GM19463 (cell line): Measurements from ENCODE around the gene GNB5.

ENCODE experiments used
- ATAC-seq: cut with Tn5 transposase; IDR thresholded peaks from one replicate; pipeline ENCODE4 v1.9.1; 2021; ENCODE audit warnings: mild to moderate bottlenecking, moderate library complexity; ENCODE audit not compliant: unreplicated experiment

GNB5 gene

DNA sequence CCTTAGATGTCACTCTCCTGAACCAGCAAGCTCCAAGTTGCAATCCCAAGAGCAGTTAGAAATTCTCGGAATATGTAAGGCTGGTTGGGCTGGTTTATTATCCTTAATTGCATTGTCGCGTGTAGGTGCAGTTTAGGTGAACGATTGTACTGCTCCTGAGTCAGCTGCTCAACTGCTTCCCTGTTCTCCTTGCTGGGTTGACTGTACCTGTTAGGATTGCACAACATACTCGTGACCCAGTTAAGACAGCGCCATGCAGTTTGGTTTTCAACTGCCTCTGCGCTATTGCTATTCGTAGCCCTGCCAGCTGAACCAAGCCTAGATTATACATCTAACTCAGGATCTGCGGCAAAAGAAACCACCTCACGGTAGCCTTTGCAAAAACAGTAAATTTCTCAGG, 119.6 kb downstream of the GNB5 start:
- no peak for ATAC-seq

DNA sequence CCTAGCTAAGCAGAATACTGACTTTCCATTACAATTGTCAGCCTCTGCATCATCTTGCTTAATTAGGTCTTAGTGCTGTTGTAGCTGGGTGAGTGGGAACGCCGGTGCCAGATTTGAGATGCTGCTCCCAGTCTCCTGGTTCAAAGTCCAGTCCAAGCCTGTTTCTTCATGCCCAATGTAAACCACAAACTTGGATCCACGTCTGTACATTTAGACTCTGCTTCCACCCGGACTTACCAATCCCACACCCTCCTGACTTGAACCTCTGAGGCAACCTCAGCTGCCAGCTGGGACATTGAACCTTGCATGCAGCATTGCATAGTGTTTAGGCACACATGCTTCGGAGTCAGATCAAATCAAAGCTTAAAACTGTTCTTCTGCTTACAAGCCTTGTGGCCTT, 121.6 kb downstream of the GNB5 start:
- no peak for ATAC-seq

DNA sequence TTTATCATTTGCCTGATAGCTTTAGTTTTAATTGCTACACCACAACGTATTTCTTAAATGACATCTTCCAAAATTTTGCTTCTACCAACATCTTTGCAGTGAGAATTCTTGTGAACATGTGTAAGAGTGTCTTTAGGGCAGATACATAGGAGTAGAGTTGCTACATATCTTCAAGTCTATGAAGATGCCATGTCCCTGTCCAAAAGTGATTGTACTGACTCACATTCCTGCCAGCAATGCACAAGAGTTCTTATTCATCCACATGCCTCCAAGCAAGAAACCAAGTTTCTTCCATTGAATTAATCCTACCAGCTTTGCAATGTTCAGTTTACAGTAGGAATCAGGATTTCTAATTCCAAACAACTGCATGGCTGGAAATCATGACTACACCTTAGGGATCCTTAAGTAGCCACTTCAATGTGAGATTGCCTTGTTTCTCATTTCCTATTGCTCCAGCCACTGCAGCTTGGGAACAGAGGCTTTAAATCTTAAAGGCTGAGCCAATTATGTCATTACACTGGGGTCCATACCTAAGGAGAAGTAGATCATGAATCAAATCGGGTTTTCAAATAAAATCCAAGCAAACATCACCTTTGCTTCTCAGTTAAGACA, 123.1 kb downstream of the GNB5 start:
- ATAC-seq = no peak

DNA sequence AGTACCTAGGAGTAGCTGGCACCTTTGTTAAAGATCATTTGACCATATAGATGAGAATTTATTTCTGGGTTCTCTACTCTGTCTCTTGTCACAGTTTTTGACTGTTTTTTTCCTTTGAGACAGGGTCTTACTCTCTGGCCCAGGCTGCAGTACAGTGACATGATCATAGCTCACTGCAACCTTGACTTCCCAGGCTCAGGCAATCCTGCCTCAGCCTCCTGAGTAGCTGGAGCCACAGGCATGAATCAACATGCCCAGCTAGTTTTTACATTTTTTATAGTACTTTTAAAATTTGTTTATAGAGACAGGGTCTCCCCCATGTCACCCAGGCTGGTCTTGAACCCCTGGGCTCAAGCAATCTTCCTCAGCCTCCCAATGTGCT, 123.7 kb downstream of the GNB5 start:
- ATAC-seq = no peak

DNA sequence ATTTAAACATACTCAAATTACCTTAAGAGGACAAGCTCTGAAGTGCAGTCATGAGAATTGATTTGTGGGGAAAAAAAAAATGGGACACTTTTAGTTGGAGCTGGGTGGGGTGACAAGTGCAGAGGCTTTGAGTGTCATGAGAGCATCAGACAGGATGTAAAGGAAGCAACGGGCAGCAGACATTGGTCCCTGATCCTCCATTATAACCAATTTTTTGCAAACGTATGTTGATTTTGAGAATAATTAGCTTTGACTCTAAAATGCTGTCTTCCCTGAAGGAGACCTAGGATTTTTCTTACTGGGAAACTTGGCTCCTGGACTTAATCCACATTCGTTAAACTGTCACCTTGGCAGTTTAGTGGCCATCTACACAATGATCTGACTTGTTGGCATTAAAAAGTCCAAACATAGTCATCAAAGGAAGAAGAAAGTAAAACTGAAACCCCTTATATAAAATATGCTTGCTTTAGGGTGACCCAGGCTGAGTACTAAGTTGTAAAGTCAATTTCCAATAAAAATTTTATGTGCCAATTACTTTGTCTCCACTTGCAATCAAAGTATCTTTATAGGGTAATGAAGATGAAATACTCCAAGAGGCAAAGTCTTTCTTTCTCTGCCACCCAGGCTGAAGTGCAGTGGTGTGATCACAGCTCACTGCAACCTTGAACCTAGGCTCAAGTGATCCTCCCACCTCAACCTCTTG, 124.2 kb downstream of the GNB5 start:
- no peak for ATAC-seq
